Measurements from ENCODE around the gene UGT3A2.

Gene UGT3A2

GRCh38 chr5:35987776-35988175, 78.9 kb downstream of the UGT3A2 start:
- Histone ChIP-seq H3K27me3 (ENCODE audit: control insufficient read depth, insufficient read depth, low read length) (no peaks in the 10 kb centered on the region), H3K27ac (no peak overlapping the region), H3K9ac (no peak overlapping the region), H3K9me3 (ENCODE audit: control insufficient read depth, low read length) (no peaks in the 10 kb centered on the region), H3K79me2 (no peaks in the 10 kb centered on the region), H3K4me3 (ENCODE audit: low read depth, low read length) (no peak overlapping the region), H2AFZ (no peak overlapping the region), H3K4me2 (ENCODE audit: low read length) (no peak overlapping the region), H3K4me1 (no peaks in the 10 kb centered on the region), H3K36me3 (ENCODE audit: control insufficient read depth, insufficient read depth, low read length) (no peaks in the 10 kb centered on the region)
- TF ChIP-seq, protein P1, sequence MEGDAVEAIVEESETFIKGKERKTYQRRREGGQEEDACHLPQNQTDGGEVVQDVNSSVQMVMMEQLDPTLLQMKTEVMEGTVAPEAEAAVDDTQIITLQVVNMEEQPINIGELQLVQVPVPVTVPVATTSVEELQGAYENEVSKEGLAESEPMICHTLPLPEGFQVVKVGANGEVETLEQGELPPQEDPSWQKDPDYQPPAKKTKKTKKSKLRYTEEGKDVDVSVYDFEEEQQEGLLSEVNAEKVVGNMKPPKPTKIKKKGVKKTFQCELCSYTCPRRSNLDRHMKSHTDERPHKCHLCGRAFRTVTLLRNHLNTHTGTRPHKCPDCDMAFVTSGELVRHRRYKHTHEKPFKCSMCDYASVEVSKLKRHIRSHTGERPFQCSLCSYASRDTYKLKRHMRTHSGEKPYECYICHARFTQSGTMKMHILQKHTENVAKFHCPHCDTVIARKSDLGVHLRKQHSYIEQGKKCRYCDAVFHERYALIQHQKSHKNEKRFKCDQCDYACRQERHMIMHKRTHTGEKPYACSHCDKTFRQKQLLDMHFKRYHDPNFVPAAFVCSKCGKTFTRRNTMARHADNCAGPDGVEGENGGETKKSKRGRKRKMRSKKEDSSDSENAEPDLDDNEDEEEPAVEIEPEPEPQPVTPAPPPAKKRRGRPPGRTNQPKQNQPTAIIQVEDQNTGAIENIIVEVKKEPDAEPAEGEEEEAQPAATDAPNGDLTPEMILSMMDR (IDR thresholded peaks at IDR 0.05) = no peak

Measured in parathyroid adenoma (tissue), 2 donors.